Smooth muscle cell (in vitro differentiated cells): ENCODE data around the gene TMEM178B. TPM values are rescaled to one million over a fixed set of nuclear protein-coding genes. Genes with fewer than 3 reads are reported as not detected.
A peak's percentile ranks its signal among the peaks of the same experiment; 100 is the strongest.

ENCODE experiments used
- DNase-seq: peaks from one replicate; lab custom pipeline; 2025; ENCODE audit not compliant: unreplicated experiment; lab: John Stamatoyannopoulos, UW
- H2AFZ ChIP-seq: fragments of 200-600 bp; sonication (generic); 2 replicates; pipeline ENCODE4 v1.6.0; 2016; ENCODE audit warnings: antibody characterized with exemption, low read depth, mild to moderate bottlenecking
- H3F3A ChIP-seq: fragments of 200-600 bp; sonication (generic); 2 replicates; pipeline ENCODE4 v1.6.0; 2017; ENCODE audit warnings: antibody characterized with exemption, low read depth
- H3K27ac ChIP-seq: fragments of 200-600 bp; sonication (generic); 2 replicates; pipeline ENCODE4 v1.5.1; 2016; ENCODE audit warnings: low read depth, mild to moderate bottlenecking
- H3K27me3 ChIP-seq: fragments of 200-600 bp; sonication (generic); 2 replicates; pipeline ENCODE4 v1.6.1; 2016; ENCODE audit warnings: low read depth, mild to moderate bottlenecking
- H3K36me3 ChIP-seq: fragments of 200-600 bp; sonication (generic); 2 replicates; pipeline ENCODE4 v1.5.1; 2016; ENCODE audit warnings: low read depth
- H3K4me1 ChIP-seq: fragments of 200-600 bp; sonication (generic); 2 replicates; pipeline ENCODE4 v1.5.1; 2016; ENCODE audit warnings: low read depth
- H3K4me2 ChIP-seq: fragments of 200-600 bp; sonication (generic); 2 replicates; pipeline ENCODE4 v1.6.0; 2016; ENCODE audit warnings: mild to moderate bottlenecking
- H3K4me3 ChIP-seq: fragments of 200-600 bp; sonication (generic); 2 replicates; pipeline ENCODE4 v1.5.1; 2016; ENCODE audit warnings: mild to moderate bottlenecking
- H3K79me2 ChIP-seq: fragments of 200-600 bp; sonication (generic); 2 replicates; pipeline ENCODE4 v1.6.0; 2016; ENCODE audit warnings: low read depth, mild to moderate bottlenecking
- H3K9ac ChIP-seq: fragments of 200-600 bp; sonication (generic); 2 replicates; pipeline ENCODE4 v1.6.0; 2016; ENCODE audit warnings: low read depth
- H3K9me3 ChIP-seq: fragments of 200-600 bp; sonication (generic); replicated peaks from 2 replicates; pipeline ENCODE4 v1.5.1; 2016; ENCODE audit warnings: low read depth
- H4K20me1 ChIP-seq: fragments of 200-600 bp; sonication (generic); 2 replicates; pipeline ENCODE4 v1.6.0; 2016; ENCODE audit warnings: low read depth
- whole genome bisulfite sequencing: methylation state at CpG from one replicate; pipeline ENCODE4 v1.1.7; 2016; ENCODE audit warnings: low lambda C conversion rate; 5-methylcytosine and 5-hydroxymethylcytosine counted together
- polyA plus RNA-seq: library from polyadenylated mRNA; unstranded; fragments of >200 nt; fragmentation: Nextera tagmentation; extraction: Ambion mirVana; gene quantifications from 2 replicates; pipeline ENCODE4 v1.2.1, GENCODE V29; 2016
- total RNA-seq: library from RNA; depleted of rRNA; stranded (reverse); fragments of >200 nt; gene quantifications from 2 replicates; pipeline ENCODE4 v1.2.3, GENCODE V29; 2014
- TF ChIP-seq, protein P1 (sequence below): fragments of 200-600 bp; sonication (generic); IDR thresholded peaks from 2 replicates; pipeline ENCODE4 v1.5.1; 2017; ENCODE audit warnings: borderline replicate concordance, mild to moderate bottlenecking, antibody characterized with exemption; ENCODE audit not compliant: insufficient read depth, poor library complexity, severe bottlenecking

The TMEM178B gene
- total and polyA plus RNA-seq, 2 experiments from 2014 or later: 0.72 TPM; not detected in 1

DNA sequence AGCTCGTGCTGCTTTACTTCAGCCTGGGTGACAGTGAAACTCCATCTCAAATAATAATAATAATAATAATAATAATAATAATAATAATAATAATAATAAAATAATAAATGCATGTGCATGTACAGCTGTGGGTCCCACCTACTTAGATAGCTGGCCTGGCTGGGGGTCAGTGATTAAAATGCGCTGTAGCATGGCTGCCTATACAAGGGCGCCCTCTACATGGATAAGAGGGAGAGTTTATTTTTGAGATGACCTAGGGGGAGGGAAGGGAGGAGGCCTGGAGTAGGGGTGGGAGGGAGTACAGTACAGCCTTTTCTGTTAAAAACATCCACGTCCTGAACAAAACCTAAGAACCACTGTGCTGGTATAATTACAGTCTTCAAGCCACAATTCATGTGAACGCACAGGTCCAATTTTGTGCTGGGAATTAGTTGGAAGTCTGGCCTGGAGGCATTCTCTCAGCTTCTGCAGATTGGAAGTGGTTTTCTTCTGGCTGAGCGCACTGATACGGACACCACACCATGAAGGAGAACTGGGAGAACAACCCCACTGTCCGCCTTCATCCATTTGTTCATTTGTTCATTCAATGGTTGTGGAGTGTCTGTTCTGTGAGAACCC, 146.5 kb downstream of the TMEM178B start:
- Histone ChIP-seq H3K9ac (no peak overlapping the region), H3K79me2 (no peaks in the 10 kb centered on the region), H3K4me3 (no peak overlapping the region), H3K36me3 (no peaks in the 10 kb centered on the region), H3K4me1 (no peaks in the 10 kb centered on the region), H3K27me3 (no peaks in the 10 kb centered on the region), H3K27ac (no peak overlapping the region), H3K4me2 (no peak overlapping the region), H3K9me3 (no peaks in the 10 kb centered on the region), H2AFZ (no peak overlapping the region), H3F3A (no peaks in the 10 kb centered on the region), H4K20me1 (no peaks in the 10 kb centered on the region)
- TF ChIP-seq, protein P1, sequence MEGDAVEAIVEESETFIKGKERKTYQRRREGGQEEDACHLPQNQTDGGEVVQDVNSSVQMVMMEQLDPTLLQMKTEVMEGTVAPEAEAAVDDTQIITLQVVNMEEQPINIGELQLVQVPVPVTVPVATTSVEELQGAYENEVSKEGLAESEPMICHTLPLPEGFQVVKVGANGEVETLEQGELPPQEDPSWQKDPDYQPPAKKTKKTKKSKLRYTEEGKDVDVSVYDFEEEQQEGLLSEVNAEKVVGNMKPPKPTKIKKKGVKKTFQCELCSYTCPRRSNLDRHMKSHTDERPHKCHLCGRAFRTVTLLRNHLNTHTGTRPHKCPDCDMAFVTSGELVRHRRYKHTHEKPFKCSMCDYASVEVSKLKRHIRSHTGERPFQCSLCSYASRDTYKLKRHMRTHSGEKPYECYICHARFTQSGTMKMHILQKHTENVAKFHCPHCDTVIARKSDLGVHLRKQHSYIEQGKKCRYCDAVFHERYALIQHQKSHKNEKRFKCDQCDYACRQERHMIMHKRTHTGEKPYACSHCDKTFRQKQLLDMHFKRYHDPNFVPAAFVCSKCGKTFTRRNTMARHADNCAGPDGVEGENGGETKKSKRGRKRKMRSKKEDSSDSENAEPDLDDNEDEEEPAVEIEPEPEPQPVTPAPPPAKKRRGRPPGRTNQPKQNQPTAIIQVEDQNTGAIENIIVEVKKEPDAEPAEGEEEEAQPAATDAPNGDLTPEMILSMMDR: peak; percentile 26
- no peak for DNase-seq
- 69% methylated on average over 8 of the region's 8 CpGs for WGBS

DNA sequence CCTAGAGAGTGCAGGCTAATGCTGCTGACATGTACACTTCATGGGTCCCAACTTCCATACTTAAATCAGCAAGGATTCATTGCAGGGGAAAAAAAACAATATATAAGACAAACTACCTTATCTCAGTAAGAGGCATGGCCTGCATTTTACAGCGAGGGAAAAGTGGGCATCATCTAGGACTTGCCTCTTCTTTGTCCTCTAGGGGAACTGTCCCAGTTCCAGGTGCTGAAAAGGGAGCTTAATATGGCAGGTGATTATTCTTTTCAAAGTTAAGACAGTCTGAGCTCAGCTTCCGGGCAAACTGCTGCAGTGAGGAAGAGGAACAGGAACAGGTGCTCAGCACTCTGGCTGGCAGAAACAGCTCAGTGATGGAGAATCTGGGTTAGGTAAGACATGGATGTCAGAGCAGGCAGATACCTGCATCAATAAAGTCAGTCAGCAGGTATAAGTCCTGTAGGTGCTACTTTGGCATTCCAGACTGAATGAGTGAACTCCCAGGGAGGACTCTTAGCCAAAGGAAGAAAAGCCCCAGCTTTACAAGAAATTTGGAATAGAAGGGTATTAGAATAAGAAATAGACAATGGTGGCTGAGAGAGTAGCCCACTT, 147.2 kb downstream of the TMEM178B start:
- no peak overlapping the region for H3K4me3 ChIP-seq

DNA sequence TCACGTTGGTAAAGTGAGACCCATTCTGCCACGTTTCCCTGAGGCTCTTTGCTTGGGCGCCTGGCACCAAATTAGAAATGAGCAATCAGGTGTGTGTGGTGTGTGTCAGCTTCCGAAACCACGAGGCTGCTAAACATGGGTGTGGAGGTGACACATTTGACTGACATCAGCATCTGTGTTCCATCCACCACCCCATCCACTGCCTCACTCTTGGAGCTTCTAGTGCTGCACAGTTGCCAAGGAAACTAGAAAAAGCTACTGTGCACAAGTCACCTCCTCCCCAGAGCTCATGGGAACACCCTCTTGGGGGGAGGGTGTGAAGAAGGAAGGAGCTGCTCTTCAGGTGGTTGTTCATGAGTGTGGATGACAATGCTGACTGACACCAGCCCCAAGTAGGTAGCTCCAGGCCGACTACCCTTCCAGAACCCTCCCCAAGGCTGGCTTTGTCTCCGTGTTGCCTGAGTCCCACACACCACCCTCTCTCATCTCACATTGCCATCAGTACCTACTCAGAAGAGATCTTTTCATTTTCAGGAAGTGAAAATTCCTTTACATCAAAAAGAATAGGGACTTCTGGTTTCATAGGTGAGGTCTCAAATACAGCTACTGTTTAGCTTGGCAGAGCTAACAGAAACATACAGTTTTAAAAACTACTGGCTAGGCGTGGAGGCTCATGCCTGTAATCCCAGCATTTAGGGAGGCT, 152.2 kb downstream of the TMEM178B start:
- no peak for DNase-seq
- WGBS: 91% methylated on average over 8 of the region's 8 CpGs
- no peak overlapping the region for H3K4me3 ChIP-seq

More for the DNA sequence above, 147.2 kb downstream of the TMEM178B start:
- no peak for DNase-seq
- H3K9me3 ChIP-seq: no peaks in the 10 kb centered on the region
- 64% methylated on average over 2 of the region's 2 CpGs for WGBS
- TF ChIP-seq, protein P1: no peak
- no peak overlapping the region for H3K9ac ChIP-seq
- no peaks in the 10 kb centered on the region for H3F3A ChIP-seq
- H3K36me3 ChIP-seq: no peaks in the 10 kb centered on the region
- H3K4me2 ChIP-seq: no peak overlapping the region
- no peaks in the 10 kb centered on the region for H3K79me2 ChIP-seq
- H2AFZ ChIP-seq: no peak overlapping the region
- no peaks in the 10 kb centered on the region for H3K27me3 ChIP-seq
- H4K20me1 ChIP-seq: no peaks in the 10 kb centered on the region
- no peaks in the 10 kb centered on the region for H3K4me1 ChIP-seq
- H3K27ac ChIP-seq: no peak overlapping the region

More for the DNA sequence above, 152.2 kb downstream of the TMEM178B start:
- no peaks in the 10 kb centered on the region for H3K27me3 ChIP-seq
- H4K20me1 ChIP-seq: no peaks in the 10 kb centered on the region
- H3F3A ChIP-seq: no peaks in the 10 kb centered on the region
- H3K4me2 ChIP-seq: no peak overlapping the region
- H3K9me3 ChIP-seq: no peaks in the 10 kb centered on the region
- H3K4me1 ChIP-seq: no peaks in the 10 kb centered on the region
- H3K9ac ChIP-seq: no peak overlapping the region
- no peak overlapping the region for H2AFZ ChIP-seq
- H3K27ac ChIP-seq: no peak overlapping the region
- H3K79me2 ChIP-seq: no peaks in the 10 kb centered on the region
- TF ChIP-seq, protein P1: no peak
- H3K36me3 ChIP-seq: no peaks in the 10 kb centered on the region
